GM19372 (cell line): Measurements from ENCODE around the gene P2RX3.

Experiments
- ATAC-seq: cut with Tn5 transposase; IDR thresholded peaks from one replicate; pipeline ENCODE4 v1.9.1; 2021; ENCODE audit warnings: mild to moderate bottlenecking, low read depth, moderate library complexity; ENCODE audit not compliant: unreplicated experiment

The P2RX3 gene

DNA sequence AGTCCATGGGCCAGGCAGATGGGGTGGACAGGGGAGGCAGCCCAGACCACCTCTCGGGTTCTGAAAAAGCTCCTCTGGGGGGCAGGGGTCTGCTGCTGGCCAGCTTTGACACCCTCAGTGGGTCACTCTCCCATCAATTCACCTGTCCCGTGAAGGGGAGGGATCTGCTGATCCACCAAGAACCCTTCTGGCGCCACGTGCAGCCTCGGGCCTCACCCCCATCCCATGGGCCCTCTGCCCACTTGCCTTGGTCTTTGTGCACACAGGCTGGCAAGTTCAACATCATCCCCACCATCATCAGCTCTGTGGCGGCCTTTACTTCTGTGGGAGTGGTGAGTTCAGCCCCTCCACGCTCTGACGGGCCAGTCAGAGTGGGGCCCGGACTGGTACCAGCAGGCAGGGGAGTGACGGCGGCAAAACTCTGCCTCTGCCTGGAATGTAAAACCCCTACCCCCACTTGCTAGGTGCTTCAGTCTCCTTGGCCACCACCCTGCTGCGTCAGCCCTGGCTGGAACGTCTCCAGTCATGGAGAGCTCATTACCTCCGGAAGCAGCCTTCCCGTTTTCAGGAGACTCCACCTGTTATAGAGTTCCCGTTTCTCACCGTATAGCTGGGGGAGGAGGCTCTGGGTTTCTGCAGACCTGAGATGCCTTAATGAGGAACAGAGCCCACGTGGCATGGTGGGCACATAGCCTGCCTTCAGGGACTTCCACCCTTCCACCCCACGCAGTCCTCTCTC lies 30.1 kb downstream of the P2RX3 start:
- ATAC-seq: no peak

DNA sequence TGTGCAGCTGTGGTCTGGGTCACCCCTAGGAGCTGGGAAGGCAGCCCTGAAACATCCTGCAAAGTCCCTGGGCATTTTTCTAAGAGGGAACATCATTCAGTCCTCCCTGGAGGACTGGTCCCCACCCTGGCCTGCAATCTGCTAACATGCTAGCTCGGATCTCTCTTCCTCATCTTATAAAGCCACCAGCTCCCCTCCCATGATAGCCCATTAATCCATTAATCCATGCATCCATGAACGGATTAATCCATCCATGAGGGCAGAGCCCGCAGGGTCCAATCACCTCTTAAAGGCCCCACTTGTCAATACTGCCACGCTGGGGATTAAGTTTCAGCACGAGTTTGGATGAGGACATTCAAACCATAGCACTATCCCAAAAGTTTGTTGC lies 30.7 kb downstream of the P2RX3 start:
- ATAC-seq: no peak

DNA sequence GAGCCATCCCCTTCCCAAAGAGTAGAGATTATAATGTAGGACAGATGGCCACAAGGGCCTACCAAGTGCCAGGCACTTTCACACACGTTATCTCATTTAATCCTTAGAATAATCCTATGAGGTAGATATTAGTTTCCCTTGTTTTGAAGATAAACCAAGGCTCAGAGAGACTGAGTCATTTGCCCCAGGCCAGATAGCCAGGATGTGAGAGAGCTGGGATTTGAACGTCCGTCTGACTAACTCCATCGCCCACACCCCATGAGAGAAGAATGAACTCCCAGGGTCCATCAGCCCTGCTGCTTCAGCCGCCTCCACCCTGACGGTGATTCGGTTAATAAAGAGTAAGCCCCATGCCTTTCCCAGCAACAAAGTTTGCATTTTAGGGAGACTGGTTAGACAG lies 32.1 kb downstream of the P2RX3 start:
- ATAC-seq: no peak

DNA sequence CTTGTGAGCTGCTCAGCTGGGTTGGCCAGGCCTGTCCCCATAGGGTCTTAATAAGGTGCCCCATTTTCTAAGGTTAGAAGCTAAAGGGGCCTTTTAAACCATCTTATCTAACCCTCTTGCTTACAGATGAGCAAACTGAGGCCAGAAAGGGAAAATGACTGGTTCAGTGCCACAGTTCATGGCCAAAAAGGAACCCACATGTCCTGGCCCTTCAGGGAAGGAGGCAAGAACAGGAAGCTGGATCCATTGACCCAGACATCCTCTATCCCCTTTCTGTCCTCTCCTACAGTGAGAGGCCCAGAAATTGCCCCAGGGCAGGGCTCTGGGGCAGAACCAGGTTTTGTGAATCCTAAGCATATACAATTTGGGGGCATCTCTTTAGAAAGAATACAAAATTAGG lies 32.8 kb downstream of the P2RX3 start:
- ATAC-seq: no peak

DNA sequence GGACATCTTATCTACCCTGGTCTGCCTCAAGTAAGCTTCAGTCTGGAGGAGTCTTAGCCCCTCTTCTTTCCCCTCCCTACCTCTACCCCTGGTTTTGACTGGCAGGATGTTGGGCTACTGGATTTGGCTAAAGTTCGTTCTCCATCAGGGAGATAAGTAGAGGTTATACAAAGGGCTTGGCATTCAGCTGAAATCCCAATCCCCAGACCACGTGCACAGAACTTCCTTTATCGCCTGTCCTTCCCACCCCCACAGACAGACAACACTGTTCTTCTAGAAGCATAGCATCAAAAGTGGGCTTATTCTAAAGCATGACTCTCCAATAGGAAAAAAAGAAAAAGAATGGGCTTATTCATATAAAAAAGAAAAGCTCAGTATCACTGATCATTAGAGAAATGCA lies 35.0 kb downstream of the P2RX3 start:
- no peak for ATAC-seq

DNA sequence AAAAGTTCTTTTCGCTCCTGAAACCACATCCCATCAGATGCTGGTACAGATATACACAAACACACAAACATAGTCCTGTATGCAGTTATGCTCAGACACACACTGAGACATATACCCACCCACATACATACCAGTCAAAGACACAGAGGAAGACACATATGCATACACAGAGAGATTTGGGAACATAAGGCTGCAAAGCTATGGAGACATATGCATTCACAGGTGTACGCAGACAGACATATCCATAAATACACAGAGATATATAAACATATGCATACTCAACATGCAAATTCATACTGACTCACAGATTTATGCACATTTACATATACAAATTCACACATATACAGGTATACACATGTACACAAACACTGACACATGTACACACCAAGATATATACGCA lies 36.8 kb downstream of the P2RX3 start:
- ATAC-seq: no peak

DNA sequence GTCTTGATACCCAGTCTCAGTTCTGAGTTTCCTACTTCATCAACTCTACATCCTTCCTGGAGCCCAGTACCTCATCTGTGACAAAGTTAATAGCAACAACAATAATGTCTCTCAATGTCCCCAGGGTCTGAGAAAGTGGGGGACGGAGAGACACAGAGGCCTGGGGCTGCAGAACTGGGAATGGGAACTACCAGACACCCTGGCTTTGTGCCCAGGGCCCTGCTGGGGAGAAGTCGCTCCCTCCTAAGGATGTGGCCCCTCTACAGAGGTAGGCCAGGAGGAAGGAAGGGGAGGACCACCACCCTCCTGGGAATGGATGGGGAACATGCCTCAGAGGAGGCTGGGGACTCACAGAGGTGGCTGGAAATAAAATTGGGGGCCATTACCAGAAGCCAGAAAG lies 37.3 kb downstream of the P2RX3 start:
- ATAC-seq: no peak

DNA sequence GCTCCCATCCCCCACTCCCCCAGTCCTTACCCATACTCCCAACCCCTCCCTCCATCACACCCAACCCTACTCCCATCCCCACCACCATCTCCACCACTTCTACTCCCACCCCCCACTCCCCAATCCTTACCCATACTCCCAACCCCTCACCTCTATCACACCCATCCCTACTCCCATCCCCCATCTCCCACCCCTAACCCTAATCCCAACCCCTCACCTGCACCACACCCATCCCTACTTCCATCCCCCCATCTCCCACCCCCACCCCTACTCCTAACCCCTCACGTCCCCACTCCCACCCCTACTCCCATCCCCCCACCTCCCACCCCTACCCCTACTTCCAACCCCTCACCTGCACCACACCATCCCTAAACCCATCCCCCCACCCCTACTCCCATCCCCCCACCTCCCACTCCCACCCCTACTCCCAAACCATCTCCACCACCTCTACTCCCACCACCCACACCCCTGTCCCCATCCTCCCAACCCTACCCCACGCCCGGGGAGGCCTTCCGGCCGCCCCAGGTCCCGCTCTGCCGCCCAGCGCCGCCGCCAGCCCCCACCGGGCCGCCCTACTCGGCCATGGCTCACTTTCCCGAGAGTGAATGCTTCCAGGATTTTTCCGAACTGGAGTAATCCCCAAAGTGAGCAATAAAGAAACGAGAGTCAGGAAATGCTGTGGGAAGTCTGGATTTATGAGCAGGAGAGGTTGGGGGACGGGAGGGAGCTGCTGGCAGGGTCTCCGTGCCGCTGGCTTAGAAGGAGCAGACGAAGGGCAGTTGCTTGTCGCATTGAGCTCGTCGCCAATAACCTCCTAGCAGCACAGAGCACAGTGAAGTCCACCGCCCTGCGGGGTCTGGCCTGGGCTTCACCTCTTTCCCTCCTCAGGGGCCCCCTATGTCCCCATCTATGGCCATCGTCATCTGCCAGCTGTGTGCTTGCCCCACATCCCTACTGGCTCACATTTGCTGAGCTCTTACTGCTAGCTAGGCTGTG lies 38.2 kb downstream of the P2RX3 start:
- ATAC-seq: no peak

DNA sequence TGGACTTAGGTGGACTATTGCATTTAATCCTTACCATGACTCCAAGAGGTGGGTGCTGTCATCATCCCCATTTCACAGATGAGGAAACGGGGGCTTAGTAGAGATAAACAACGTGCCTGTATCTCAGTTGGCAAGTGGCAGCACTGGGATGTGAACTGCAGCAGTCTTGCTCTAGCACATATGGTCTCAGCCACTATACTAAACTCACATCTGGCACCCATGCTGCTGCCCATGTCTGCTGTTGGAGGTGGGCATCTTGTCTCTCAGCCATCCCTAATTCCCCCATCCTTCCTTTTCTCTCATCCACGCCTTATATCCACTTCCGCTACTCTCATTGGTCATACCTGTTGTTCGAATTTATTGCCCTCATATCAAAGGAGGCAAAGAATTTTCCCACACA lies 39.0 kb downstream of the P2RX3 start:
- no peak for ATAC-seq

DNA sequence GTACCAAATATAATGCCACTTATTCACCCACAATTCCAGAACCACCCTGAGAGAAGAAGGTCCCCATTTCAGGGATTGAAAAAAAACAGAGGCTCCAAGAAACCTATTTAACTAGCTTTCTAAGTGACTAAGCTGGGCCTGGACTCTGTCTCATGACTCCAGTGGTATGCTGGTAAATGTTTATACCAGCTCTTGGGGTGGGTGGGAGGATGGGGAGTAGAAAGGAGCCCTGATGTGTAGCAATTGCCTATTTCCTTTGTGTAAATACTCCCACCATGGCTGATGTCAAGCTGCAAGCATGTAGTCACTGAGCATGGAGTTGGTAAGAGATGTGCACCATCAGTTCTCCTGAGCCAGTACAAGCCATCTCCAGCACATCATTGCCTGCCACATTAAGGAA lies 40.0 kb downstream of the P2RX3 start:
- ATAC-seq: no peak

DNA sequence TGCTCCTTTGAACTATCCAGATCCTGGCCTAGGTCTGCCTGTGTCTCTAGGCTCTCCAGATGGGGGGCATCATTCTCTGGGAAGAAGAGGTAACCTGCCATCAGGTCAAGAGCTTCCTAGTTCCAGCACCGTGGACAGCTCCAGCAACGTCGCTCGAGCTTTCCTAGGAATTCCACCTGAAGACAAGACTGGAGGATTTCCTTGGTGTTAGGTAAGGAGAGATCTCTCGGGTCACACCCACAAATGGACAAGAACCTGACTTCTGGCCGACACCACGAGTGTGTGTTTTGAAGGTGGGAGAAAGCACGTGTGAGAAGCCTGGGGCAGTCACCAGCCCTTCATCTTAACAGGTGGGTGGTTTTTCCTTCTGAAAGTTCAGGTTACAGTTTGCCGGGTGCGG lies 41.6 kb downstream of the P2RX3 start:
- ATAC-seq: no peak

DNA sequence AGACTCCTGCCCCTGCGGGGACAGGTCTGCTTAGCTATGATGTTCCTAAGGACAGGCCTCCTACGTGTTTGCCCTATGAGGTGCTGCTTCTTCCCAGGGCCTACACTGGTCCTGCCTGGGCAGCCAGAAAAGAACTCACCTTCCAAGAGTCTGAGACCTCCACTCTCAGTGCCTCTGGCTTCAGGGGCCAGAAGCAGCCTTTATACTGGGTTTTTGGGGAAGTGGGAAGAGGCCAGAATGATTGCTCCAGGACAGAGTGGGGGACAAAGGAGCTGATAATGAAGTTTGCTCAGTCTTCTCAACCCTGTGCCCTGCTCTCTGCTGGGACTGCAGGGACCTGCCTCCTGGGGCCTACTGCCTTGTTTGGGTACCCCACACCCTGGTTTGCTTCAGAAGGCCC lies 42.8 kb downstream of the P2RX3 start, which contains the start of gene PRG3:
Gene PRG3, minus strand, starts transcription at position 176 of the 400 bp plus-strand sequence. CDS start 442 bp downstream, outside the sequence.
- ATAC-seq: no peak

DNA sequence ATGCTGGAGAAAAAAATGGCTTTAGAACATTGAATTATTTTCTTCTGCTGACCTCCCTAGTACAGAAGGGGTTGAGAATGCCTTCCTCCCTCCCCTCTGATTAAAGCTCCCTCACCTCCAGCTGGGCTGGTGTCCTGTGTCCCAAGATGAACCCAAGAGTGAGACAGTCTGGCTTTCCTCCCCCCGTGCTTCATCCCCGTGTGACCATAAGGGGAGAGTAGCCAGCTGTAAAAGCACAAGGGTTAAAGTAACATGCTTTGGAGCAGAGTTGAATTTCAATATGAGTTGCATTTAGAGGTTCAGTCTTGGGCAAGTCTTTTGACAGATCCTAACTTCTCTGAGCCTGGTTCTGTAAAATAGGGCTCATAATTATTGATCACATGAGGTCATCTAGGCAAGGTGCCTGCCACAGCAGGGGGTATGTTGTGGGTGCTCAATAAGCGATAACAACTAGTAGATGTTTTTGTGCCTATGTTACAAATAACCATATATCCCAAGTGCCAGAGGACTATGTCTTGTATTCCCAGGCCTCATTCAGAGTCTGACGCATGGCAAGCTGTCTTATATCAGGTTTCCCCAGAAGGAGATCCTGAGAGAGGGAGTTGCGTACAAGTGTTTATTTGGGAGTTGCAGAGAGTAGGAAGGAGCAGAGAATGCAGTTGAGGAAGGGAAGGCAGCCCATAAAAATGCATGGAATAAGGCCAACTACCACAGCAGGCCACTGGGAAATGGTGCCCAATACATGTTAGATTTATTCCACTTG lies 48.2 kb downstream of the P2RX3 start:
- no peak for ATAC-seq

DNA sequence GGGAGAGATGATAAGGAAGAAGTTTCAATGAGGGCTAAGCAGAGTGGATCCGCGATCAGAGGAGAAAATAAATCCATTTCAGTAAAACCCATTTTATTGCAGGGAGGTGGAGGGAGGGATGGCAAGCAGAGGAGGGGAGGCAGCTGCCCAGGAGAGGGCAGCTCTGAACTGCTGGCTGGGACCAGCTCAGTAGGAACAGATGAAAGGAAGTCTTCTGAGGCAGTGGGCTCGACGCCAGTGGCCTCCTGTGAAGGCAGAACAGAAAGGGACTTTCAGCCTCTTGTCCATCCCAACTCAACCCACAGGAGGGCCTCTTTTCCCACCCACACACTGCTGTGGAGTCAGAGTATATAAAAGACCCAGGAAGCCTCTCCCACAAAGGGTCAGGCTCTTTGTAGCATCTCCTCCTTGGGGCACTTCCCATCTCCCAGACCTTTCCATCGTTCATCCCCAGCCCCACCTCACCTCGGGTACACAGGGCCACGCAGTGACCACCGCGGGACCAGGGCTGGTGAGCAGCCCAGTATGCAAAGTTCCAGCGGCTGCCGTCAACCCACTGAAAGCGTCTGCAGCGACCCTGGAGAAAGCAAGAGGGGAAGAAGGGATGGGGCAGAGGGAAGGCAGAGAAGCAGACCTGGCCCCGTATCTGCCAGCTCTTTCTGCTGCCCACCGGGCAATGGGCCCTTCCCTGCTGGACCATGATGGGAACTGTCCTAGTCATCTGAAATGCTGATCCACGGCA lies 49.3 kb downstream of the P2RX3 start:
- ATAC-seq: no peak

DNA sequence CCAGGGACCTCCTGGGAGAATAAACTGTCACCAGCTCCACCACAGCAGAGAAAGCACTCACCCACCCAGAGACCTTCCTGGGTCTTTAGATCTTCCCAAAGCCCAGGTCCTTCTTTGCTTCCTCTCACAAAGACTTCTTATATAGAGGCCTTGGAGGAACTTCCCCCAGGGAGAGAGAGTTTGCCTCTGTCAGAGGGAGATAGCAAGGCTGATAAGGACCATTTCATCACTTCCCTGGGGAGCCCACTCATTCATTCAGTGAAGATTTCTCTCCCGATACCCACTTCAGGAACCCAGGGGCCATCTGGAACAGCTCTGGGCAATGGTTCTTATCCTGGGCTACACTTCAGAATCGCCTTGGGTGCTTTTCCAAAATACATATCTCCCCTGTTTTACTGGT lies 52.4 kb downstream of the P2RX3 start, which contains the start of gene PRG2:
Gene PRG2, minus strand, starts transcription at position 116 of the 400 bp plus-strand sequence. CDS start 706 bp downstream, outside the sequence.
- no peak for ATAC-seq

DNA sequence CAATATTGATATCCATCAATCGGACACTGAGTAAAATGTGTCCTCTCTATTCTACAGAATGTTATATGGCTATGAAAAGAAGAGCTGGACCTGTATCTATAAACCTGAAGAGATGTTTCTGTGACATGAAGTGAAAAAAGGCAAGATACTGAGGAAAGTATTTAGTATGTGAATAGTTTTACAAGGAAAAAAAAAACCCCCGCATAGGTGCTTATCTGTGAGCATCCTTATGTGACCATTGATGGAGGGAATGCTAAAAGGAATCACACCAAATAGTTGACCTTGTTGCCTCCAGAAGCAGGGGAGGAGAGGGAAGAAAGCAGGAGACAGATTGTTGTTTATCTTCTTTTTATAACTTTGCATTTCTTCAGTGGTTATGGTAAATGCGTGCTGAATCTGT lies 53.0 kb downstream of the P2RX3 start:
- no peak for ATAC-seq

DNA sequence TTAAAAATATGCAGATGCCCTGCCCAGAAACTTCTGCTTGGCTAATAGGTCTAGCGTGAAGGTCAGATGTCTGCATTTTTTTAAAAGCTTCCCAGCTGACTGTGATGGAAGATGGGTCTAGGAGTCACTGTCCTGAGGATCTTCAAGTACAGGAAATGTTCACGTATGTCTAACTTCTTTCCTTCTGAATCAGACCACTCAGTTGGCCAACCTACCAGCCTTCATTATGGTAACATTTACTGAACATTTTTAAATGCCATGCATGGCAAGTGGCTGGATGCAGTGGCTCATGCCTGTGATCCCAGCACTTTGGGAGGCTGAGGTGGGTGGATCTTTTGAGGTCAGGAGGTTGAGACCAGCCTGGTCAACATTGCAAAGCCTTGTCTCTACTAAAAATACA lies 53.4 kb downstream of the P2RX3 start:
- no peak for ATAC-seq

DNA sequence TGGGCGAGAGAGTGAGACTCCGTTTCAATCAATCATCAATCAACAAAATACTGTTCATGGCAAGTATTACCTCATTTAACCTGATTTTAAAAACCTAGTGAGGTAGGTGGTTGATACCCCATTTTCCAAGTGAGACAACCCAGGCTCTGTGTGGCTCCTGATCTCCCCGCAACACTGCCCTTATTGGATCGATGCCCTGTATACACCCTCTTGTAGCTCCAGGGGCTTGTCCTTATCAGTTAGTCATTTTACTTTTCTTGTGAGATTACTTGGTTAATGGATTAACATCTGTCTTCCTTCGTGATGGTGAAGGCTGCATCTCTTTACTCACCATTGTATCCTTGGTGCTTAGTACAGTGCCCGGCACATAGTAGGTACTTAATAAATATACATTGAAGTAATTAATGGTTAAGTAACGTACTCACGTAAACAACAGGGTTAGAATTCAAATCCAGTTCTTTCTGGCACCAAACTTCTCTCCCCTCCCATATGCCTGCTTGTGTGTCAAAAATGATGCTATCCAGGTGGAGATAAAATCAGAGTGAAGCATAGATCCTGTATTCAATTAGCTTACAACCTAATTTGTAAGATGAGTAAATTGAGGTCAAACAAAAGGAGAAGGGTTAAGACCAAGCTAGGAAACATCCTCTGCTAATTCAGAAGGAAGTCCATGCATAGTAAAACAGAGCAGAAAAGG lies 54.1 kb downstream of the P2RX3 start:
- ATAC-seq: no peak

DNA sequence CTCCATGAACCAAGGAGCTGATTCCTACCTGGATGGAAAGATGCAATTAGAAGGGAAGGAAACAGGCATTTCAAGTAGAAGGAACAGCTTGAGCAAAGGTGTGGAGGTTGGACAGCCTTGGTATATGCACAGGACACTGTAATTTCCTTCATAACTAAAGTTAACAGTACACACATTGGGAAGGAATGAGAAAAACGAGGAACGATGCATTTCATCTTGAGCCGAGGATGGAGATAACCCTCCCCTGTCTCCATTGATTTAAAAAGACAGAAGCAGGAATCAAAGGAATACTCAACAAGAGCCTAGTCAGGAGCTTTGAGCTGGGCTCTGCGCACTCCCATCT lies 54.6 kb downstream of the P2RX3 start:
- ATAC-seq: no peak
